H9 (cell line): Measurements from ENCODE around the gene PWWP2B. TPM values are rescaled to one million over a fixed set of nuclear protein-coding genes. Genes with fewer than 3 reads are reported as not detected.

ENCODE experiments used
- DNase-seq: peaks from one replicate; pipeline ENCODE4 v3.0.0-alpha.2; 2017
- H2AFZ ChIP-seq: one replicate; pipeline ENCODE4 v1.6.1; 2013; ENCODE audit warnings: mild to moderate bottlenecking, low read length, control low read depth, moderate library complexity
- H2AK5ac ChIP-seq: 2 replicates; pipeline ENCODE4 v1.6.1; 2013; ENCODE audit warnings: low read length, control low read depth, mixed read lengths; ENCODE audit not compliant: insufficient read length
- H2BK120ac ChIP-seq: one replicate; pipeline ENCODE4 v1.6.1; 2013; ENCODE audit warnings: low read depth, mild to moderate bottlenecking, low read length, control low read depth, inconsistent platforms; ENCODE audit not compliant: poor library complexity, severe bottlenecking
- H2BK12ac ChIP-seq: 2 replicates; pipeline ENCODE4 v1.6.1; 2013; ENCODE audit warnings: low read length, control low read depth, mixed read lengths, low read depth; ENCODE audit not compliant: insufficient read length
- H2BK15ac ChIP-seq: 2 replicates; pipeline ENCODE4 v1.6.1; 2013; ENCODE audit warnings: low read depth, low read length, control low read depth
- H2BK20ac ChIP-seq: one replicate; pipeline ENCODE4 v1.6.1; 2013; ENCODE audit warnings: low read depth, mild to moderate bottlenecking, low read length, control low read depth, inconsistent platforms; ENCODE audit not compliant: poor library complexity, severe bottlenecking
- H2BK5ac ChIP-seq: 2 replicates; pipeline ENCODE4 v1.6.1; 2013; ENCODE audit warnings: low read length, control low read depth, mixed read lengths; ENCODE audit not compliant: insufficient read length
- H3K14ac ChIP-seq: 2 replicates; pipeline ENCODE4 v1.6.1; 2013; ENCODE audit warnings: low read length, control low read depth; ENCODE audit not compliant: insufficient read depth
- H3K18ac ChIP-seq: 2 replicates; pipeline ENCODE4 v1.6.1; 2013; ENCODE audit warnings: low read depth, mild to moderate bottlenecking, mixed read lengths, low read length, control low read depth; ENCODE audit not compliant: insufficient read length
- H3K23ac ChIP-seq: 2 replicates; pipeline ENCODE4 v1.6.1; 2013; ENCODE audit warnings: low read length, control low read depth, mixed read lengths, low read depth; ENCODE audit not compliant: insufficient read length
- H3K23me2 ChIP-seq: 2 replicates; pipeline ENCODE4 v1.6.1; 2013; ENCODE audit warnings: low read depth, mild to moderate bottlenecking, mixed read lengths, low read length, control low read depth; ENCODE audit not compliant: insufficient read length, poor library complexity, severe bottlenecking
- H3K27ac ChIP-seq: 2 replicates; pipeline ENCODE4 v1.5.1; 2013; ENCODE audit warnings: low read length, control low read depth, mixed read lengths, low read depth; ENCODE audit not compliant: insufficient read length
- H3K27me3 ChIP-seq: 2 replicates; pipeline ENCODE4 v1.6.1; 2013; ENCODE audit warnings: low read length, control low read depth, inconsistent platforms; ENCODE audit not compliant: insufficient read depth
- H3K4ac ChIP-seq: 2 replicates; pipeline ENCODE4 v1.6.1; 2013; ENCODE audit warnings: low read depth, mild to moderate bottlenecking, control low read depth, inconsistent platforms, low read length, moderate library complexity
- H3K4me1 ChIP-seq: 2 replicates; pipeline ENCODE4 v1.6.1; 2013; ENCODE audit warnings: low read length, control low read depth, inconsistent platforms; ENCODE audit not compliant: insufficient read depth
- H3K4me2 ChIP-seq: 2 replicates; pipeline ENCODE4 v1.6.1; 2013; ENCODE audit warnings: low read length, control low read depth, mixed read lengths; ENCODE audit not compliant: insufficient read length, insufficient read depth
- H3K56ac ChIP-seq: 2 replicates; pipeline ENCODE4 v1.6.1; 2013; ENCODE audit warnings: low read depth, mild to moderate bottlenecking, mixed read lengths, low read length, control low read depth; ENCODE audit not compliant: insufficient read length
- H3K79me1 ChIP-seq: 2 replicates; pipeline ENCODE4 v1.6.1; 2013; ENCODE audit warnings: low read depth, mild to moderate bottlenecking, moderate library complexity, low read length, control low read depth, inconsistent platforms; ENCODE audit not compliant: insufficient read depth, poor library complexity, severe bottlenecking
- H3K79me2 ChIP-seq: 2 replicates; pipeline ENCODE4 v1.6.1; 2013; ENCODE audit warnings: low read length, control low read depth, inconsistent platforms; ENCODE audit not compliant: insufficient read depth
- H3K9ac ChIP-seq: 2 replicates; pipeline ENCODE4 v1.6.1; 2013; ENCODE audit warnings: low read length, control low read depth, mixed read lengths; ENCODE audit not compliant: insufficient read length; ENCODE audit errors: extremely low read depth
- H3K9me3 ChIP-seq: one replicate; pipeline ENCODE4 v1.6.1; 2013; ENCODE audit warnings: low read depth, low read length, inconsistent platforms; ENCODE audit not compliant: control insufficient read depth
- H3T11ph ChIP-seq: one replicate; pipeline ENCODE4 v1.6.1; 2013; ENCODE audit warnings: mild to moderate bottlenecking, low read length, control low read depth, inconsistent platforms
- H4K20me1 ChIP-seq: one replicate; pipeline ENCODE4 v1.6.1; 2013; ENCODE audit not compliant: control insufficient read depth, insufficient read length, insufficient read depth
- H4K5ac ChIP-seq: 2 replicates; pipeline ENCODE4 v1.6.1; 2013; ENCODE audit warnings: low read depth, mild to moderate bottlenecking, mixed read lengths, low read length, control low read depth; ENCODE audit not compliant: insufficient read length
- H4K8ac ChIP-seq: replicated peaks from 2 replicates; pipeline ENCODE4 v1.6.1; 2013; ENCODE audit warnings: low read length, control low read depth, mixed read lengths, low read depth; ENCODE audit not compliant: insufficient read length
- H4K91ac ChIP-seq: 2 replicates; pipeline ENCODE4 v1.6.1; 2013; ENCODE audit warnings: low read depth, mild to moderate bottlenecking, moderate library complexity, mixed read lengths, low read length, control low read depth; ENCODE audit not compliant: insufficient read length
- H3K27ac Mint-ChIP-seq, 3 experiments: 2 replicates in 2 of 3; 3 replicates in 1 of 3; pipeline ENCODE4 v1.8.0; 2020 to 2021; ENCODE audit warnings: mixed read lengths in 3 of 3, mild to moderate bottlenecking in 1 of 3, moderate library complexity in 1 of 3
- H3K27me3 Mint-ChIP-seq: 2 replicates; pipeline ENCODE4 v1.8.0; 2021; ENCODE audit warnings: low read depth, mild to moderate bottlenecking, moderate library complexity, mixed read lengths
- H3K36me3 Mint-ChIP-seq, 3 experiments: 2 replicates in 2 of 3; 3 replicates in 1 of 3; pipeline ENCODE4 v1.8.0; 2020 to 2021; ENCODE audit warnings: low read depth in 3 of 3, mixed read lengths in 3 of 3; ENCODE audit not compliant: insufficient read depth in 1 of 3
- H3K4me1 Mint-ChIP-seq, 2 experiments: 2 replicates each; pipeline ENCODE4 v1.8.0; 2020; ENCODE audit warnings: mixed read lengths in 2 of 2
- H3K4me3 Mint-ChIP-seq, 2 experiments: 2 replicates in 1 of 2; 3 replicates in 1 of 2; pipeline ENCODE4 v1.8.0; 2020 to 2021; ENCODE audit warnings: mild to moderate bottlenecking in 2 of 2, mixed read lengths in 2 of 2, moderate library complexity in 1 of 2
- H3K9me3 Mint-ChIP-seq, 2 experiments: 2 replicates in 1 of 2; 3 replicates in 1 of 2; pipeline ENCODE4 v1.8.0; 2020; ENCODE audit warnings: mild to moderate bottlenecking in 2 of 2, mixed read lengths in 2 of 2, moderate library complexity in 1 of 2
- WGBS: extraction: QIAGEN DNeasy Blood & Tissue Kit; methylation state at CpG from one replicate; pipeline ENCODE4 v1.1.7; 2013; ENCODE audit warnings: missing lambda C conversion rate, low lambda C conversion rate, mixed read lengths; ENCODE audit not compliant: insufficient read length; ENCODE audit errors: extremely low coverage; 5-methylcytosine and 5-hydroxymethylcytosine counted together
- total RNA-seq: library from RNA; stranded (reverse); gene quantifications from 2 replicates; pipeline ENCODE4 v1.2.1, GENCODE V29; 2021
- TF ChIP-seq, protein P1 (sequence below): fragments of 200-600 bp; sonication (generic); conservative IDR thresholded peaks from 3 replicates; pipeline ENCODE4 v1.8.0; 2021; ENCODE audit warnings: antibody characterized with exemption, mild to moderate bottlenecking

The PWWP2B gene
- total RNA-seq, 1 experiment from 2014 or later, result 10.0 TPM

DNA sequence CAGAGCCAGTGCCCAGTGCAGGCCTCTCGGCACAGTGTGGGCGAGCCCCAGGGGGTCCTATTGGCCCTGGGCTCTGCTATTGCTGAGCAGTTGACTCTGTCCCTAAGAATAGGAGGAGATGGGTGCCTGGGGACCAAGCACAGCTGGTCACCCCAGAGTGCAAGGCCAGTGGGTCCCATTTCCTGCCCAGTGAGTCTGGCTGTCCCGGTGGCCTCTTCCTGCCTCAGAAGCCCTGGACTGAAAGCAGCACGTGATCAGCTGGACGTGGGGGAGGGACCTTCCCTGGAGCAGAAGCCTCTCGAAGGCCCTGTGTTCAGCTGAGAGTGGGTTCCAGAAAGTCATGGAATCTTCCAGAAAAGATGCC, 42.0 kb downstream of the PWWP2B start:
- no peak overlapping the region for H3K9ac ChIP-seq
- H3T11ph ChIP-seq, result no peak overlapping the region
- Mint-ChIP-seq H3K9me3 (peaks cover 0 to 4% of the 10 kb centered on the region in 2 experiments; a peak in 2 of 5 replicates), H3K4me1 (peaks cover 0 to 4% of the 10 kb centered on the region in 2 experiments; a peak in 3 of 4 replicates), H3K27me3 (no peaks in the 10 kb centered on the region), H3K36me3 (no peaks in the 10 kb centered on the region), H3K27ac (no peak overlapping the region), H3K4me3 (no peak overlapping the region)
- no peaks in the 10 kb centered on the region for H3K79me1 ChIP-seq
- no peak overlapping the region for H3K14ac ChIP-seq
- no peak overlapping the region for H3K56ac ChIP-seq
- no peak overlapping the region for H3K4ac ChIP-seq
- H3K27ac ChIP-seq, result no peak overlapping the region
- H2BK20ac ChIP-seq, result no peak overlapping the region
- no peak overlapping the region for H2AFZ ChIP-seq
- no peaks in the 10 kb centered on the region for H3K4me1 ChIP-seq
- no peak overlapping the region for H2AK5ac ChIP-seq
- no peak overlapping the region for H4K8ac ChIP-seq
- no peak for DNase-seq
- no peak overlapping the region for H4K91ac ChIP-seq
- H2BK15ac ChIP-seq, result no peak overlapping the region
- H3K23me2 ChIP-seq, result no peaks in the 10 kb centered on the region
- no peak overlapping the region for H3K18ac ChIP-seq
- H3K4me2 ChIP-seq, result no peak overlapping the region
- peaks cover under 1% of the 10 kb centered on the region for H4K20me1 ChIP-seq
- H2BK12ac ChIP-seq, result no peak overlapping the region
- H3K9me3 ChIP-seq, result no peaks in the 10 kb centered on the region
- H3K23ac ChIP-seq, result no peak overlapping the region
- H2BK5ac ChIP-seq, result no peak overlapping the region
- H2BK120ac ChIP-seq, result no peak overlapping the region
- no peaks in the 10 kb centered on the region for H3K79me2 ChIP-seq
- H3K27me3 ChIP-seq, result no peaks in the 10 kb centered on the region
- TF ChIP-seq, protein P1, sequence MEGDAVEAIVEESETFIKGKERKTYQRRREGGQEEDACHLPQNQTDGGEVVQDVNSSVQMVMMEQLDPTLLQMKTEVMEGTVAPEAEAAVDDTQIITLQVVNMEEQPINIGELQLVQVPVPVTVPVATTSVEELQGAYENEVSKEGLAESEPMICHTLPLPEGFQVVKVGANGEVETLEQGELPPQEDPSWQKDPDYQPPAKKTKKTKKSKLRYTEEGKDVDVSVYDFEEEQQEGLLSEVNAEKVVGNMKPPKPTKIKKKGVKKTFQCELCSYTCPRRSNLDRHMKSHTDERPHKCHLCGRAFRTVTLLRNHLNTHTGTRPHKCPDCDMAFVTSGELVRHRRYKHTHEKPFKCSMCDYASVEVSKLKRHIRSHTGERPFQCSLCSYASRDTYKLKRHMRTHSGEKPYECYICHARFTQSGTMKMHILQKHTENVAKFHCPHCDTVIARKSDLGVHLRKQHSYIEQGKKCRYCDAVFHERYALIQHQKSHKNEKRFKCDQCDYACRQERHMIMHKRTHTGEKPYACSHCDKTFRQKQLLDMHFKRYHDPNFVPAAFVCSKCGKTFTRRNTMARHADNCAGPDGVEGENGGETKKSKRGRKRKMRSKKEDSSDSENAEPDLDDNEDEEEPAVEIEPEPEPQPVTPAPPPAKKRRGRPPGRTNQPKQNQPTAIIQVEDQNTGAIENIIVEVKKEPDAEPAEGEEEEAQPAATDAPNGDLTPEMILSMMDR, result no peak
- H4K5ac ChIP-seq, result no peak overlapping the region
- no CpG with 5 or more reads among the region's 6 CpGs for WGBS
